Endothelial cell of umbilical vein (primary cell): ENCODE data around the gene ZNF652. TPM values are rescaled to one million over a fixed set of nuclear protein-coding genes. Genes with fewer than 3 reads are reported as not detected.

Experiments
- BruUV-seq: library from RNA; stranded (reverse); fragments of 400-500 nt; replicated peaks from 2 replicates; lab custom pipeline; 2021; lab: Mats Ljungman, UMichigan
- CTCF ChIA-PET: fragments of 300-600, 350-600 bp; sonication (Branson Sonifier 250); formaldehyde crosslinking; loops from one replicate; lab custom pipeline; 2021; ENCODE audit warnings: antibody characterized with exemption, inconsistent platforms; lab: Charles Lee
- POLR2A ChIA-PET: fragments of 300-600, 350-600 bp; sonication (Branson Sonifier 250); formaldehyde crosslinking; loops from one replicate; lab custom pipeline; 2021; ENCODE audit warnings: antibody characterized with exemption, inconsistent platforms; lab: Charles Lee
- DNase-seq: peaks from one replicate; pipeline ENCODE4 v3.0.0-alpha.2; 2011; ENCODE audit warnings: low read depth, low spot score
- FAIRE-seq: peaks from 2 replicates; lab custom pipeline; 2011; peaks lifted over from hg19 to GRCh38; lab: Jason Lieb, UNC
- H2AFZ ChIP-seq: 2 replicates; pipeline ENCODE4 v1.6.0; 2012; ENCODE audit warnings: low read depth, low read length, control low read depth, inconsistent platforms
- H3K27ac ChIP-seq: 2 replicates; pipeline ENCODE4 v1.5.1; 2011; ENCODE audit warnings: low read depth, mild to moderate bottlenecking, control low read depth, low read length, moderate library complexity; ENCODE audit not compliant: insufficient read depth
- H3K27me3 ChIP-seq, 2 experiments: 2 replicates each; pipeline versions ENCODE4 v1.6.0 to v1.6.1; 2011; ENCODE audit warnings: low read length in 2 of 2, mixed read lengths in 1 of 2; ENCODE audit not compliant: control insufficient read depth in 2 of 2, insufficient read depth in 2 of 2
- H3K36me3 ChIP-seq, 2 experiments: 2 replicates in 1 of 2; 3 replicates in 1 of 2; pipeline ENCODE4 v1.5.1; 2011; ENCODE audit warnings: low read length in 2 of 2, mild to moderate bottlenecking in 1 of 2, moderate library complexity in 1 of 2; ENCODE audit not compliant: control insufficient read depth in 2 of 2, insufficient read depth in 2 of 2; ENCODE audit errors: extremely low read depth in 1 of 2
- H3K4me1 ChIP-seq: 3 replicates; pipeline ENCODE4 v1.5.1; 2011; ENCODE audit warnings: mild to moderate bottlenecking, low read length; ENCODE audit not compliant: control insufficient read depth, insufficient read depth; ENCODE audit errors: extremely low read depth
- H3K4me2 ChIP-seq: 2 replicates; pipeline ENCODE4 v1.6.1; 2011; ENCODE audit warnings: low read length, control low read depth, mixed read lengths; ENCODE audit not compliant: insufficient read depth
- H3K4me3 ChIP-seq, 3 experiments: fragments of 200-600 bp in 1 of 3; sonication (generic), shearing (Covaris generic) in 1 of 3; replicated peaks in 1 of 3; 2 replicates each; pipeline ENCODE4 v1.5.1; 2011 to 2016; ENCODE audit warnings: control low read depth in 3 of 3, low read length in 3 of 3, mild to moderate bottlenecking in 2 of 3, inconsistent platforms in 1 of 3, low read depth in 1 of 3, moderate library complexity in 1 of 3; ENCODE audit not compliant: insufficient read depth in 1 of 3
- H3K79me2 ChIP-seq: 2 replicates; pipeline ENCODE4 v1.6.0; 2012; ENCODE audit warnings: low read length, inconsistent platforms; ENCODE audit not compliant: control insufficient read depth, insufficient read depth
- H3K9ac ChIP-seq: replicated peaks from 2 replicates; pipeline ENCODE3; 2011; ENCODE audit warnings: low read length, control low read depth; ENCODE audit not compliant: insufficient read depth; ENCODE audit errors: extremely low read depth
- H3K9me1 ChIP-seq: replicated peaks from 3 replicates; pipeline ENCODE4 v1.6.0; 2011; ENCODE audit warnings: mild to moderate bottlenecking, low read length; ENCODE audit not compliant: control insufficient read depth, insufficient read depth; ENCODE audit errors: extremely low read depth
- H3K9me3 ChIP-seq: replicated peaks from 2 replicates; pipeline ENCODE4 v1.5.1; 2012; ENCODE audit warnings: low read length, inconsistent platforms; ENCODE audit not compliant: control insufficient read depth, insufficient read depth
- H4K20me1 ChIP-seq: replicated peaks from 2 replicates; pipeline ENCODE3; 2011; ENCODE audit warnings: mild to moderate bottlenecking, low read length; ENCODE audit not compliant: control insufficient read depth, insufficient read depth; ENCODE audit errors: extremely low read depth
- EZH2 ChIP-seq: IDR thresholded peaks from 2 replicates; pipeline ENCODE4 v1.6.1; 2012; ENCODE audit warnings: borderline replicate concordance, low read depth, mild to moderate bottlenecking, moderate library complexity, low read length, inconsistent platforms; ENCODE audit not compliant: severe bottlenecking
- FOS ChIP-seq: IDR thresholded peaks from 2 replicates; pipeline ENCODE4 v1.6.1; 2011; ENCODE audit warnings: mild to moderate bottlenecking, low read length, moderate library complexity, borderline replicate concordance; ENCODE audit not compliant: insufficient read depth
- GATA2 ChIP-seq: IDR thresholded peaks from 2 replicates; pipeline ENCODE4 v1.7.0; 2011; ENCODE audit warnings: low read depth, mild to moderate bottlenecking, moderate library complexity, mixed read lengths, low read length; ENCODE audit not compliant: insufficient read length, insufficient read depth
- JUN ChIP-seq: IDR thresholded peaks from 2 replicates; pipeline ENCODE4 v1.6.1; 2011; ENCODE audit warnings: borderline replicate concordance, low read depth; ENCODE audit not compliant: insufficient read length, insufficient read depth
- MYC ChIP-seq: IDR thresholded peaks from one replicate; pipeline ENCODE4 v1.6.1; 2011; ENCODE audit warnings: mild to moderate bottlenecking, low read depth, low read length
- POLR2A ChIP-seq: IDR thresholded peaks from 2 replicates; pipeline ENCODE4 v1.6.1; 2012; ENCODE audit warnings: low read depth, mild to moderate bottlenecking, control low read depth, low read length
- POLR2AphosphoS5 ChIP-seq: IDR thresholded peaks from 2 replicates; pipeline ENCODE4 v1.6.1; 2012; ENCODE audit warnings: low read depth, mild to moderate bottlenecking, control low read depth, low read length, moderate library complexity; ENCODE audit not compliant: insufficient read depth
- dilution Hi-C: fragments of 300-500 bp; cut with MboI; formaldehyde crosslinking; loops from one replicate; pipeline ENCODE4 v1.15.0; 2019; ENCODE audit warnings: low sequenced_read_pairs; ENCODE audit not compliant: extremely low pct_ligation_motif_present
- intact Hi-C: fragments of 100-400 bp; cut with micrococcal nuclease; formaldehyde crosslinking; loops from one replicate; pipeline ENCODE4 v1.10.0; 2022
- polyA plus RNA-seq, 4 experiments: library from polyadenylated mRNA; depleted of rRNA in 3 of 4; stranded (reverse) in 3 of 4; unstranded in 1 of 4; fragments of >200 nt; gene quantifications; 2 replicates each; pipeline versions ENCODE4 v1.2.1 to v1.2.3, GENCODE V29; 2011 to 2012; ENCODE audit warnings: missing spikeins in 1 of 4
- total RNA-seq: library from RNA; stranded (reverse); gene quantifications from 2 replicates; pipeline ENCODE4 v1.2.3, GENCODE V29; 2021
- TF ChIP-seq, protein P1 (sequence below), 2 donors: IDR thresholded peaks; 1 replicate in 1 of 2; 2 replicates in 1 of 2; pipeline ENCODE4 v1.5.1; 2011; ENCODE audit warnings: low read length in 2 of 2, mild to moderate bottlenecking in 2 of 2, moderate library complexity in 2 of 2, control low read depth in 1 of 2, inconsistent platforms in 1 of 2, low read depth in 1 of 2; ENCODE audit not compliant: insufficient read depth in 1 of 2; ENCODE audit errors: extremely low read depth in 1 of 2
- TF ChIP-seq, protein P2 (sequence below): IDR thresholded peaks from 2 replicates; pipeline ENCODE4 v1.6.1; 2011; ENCODE audit not compliant: insufficient read depth, insufficient read length

Gene ZNF652
- total and polyA plus RNA-seq, 2 donors (not counting 3 experiments of a cell fraction or from before 2014, with no cell fraction given): 6.1 to 18.6 TPM

DNA sequence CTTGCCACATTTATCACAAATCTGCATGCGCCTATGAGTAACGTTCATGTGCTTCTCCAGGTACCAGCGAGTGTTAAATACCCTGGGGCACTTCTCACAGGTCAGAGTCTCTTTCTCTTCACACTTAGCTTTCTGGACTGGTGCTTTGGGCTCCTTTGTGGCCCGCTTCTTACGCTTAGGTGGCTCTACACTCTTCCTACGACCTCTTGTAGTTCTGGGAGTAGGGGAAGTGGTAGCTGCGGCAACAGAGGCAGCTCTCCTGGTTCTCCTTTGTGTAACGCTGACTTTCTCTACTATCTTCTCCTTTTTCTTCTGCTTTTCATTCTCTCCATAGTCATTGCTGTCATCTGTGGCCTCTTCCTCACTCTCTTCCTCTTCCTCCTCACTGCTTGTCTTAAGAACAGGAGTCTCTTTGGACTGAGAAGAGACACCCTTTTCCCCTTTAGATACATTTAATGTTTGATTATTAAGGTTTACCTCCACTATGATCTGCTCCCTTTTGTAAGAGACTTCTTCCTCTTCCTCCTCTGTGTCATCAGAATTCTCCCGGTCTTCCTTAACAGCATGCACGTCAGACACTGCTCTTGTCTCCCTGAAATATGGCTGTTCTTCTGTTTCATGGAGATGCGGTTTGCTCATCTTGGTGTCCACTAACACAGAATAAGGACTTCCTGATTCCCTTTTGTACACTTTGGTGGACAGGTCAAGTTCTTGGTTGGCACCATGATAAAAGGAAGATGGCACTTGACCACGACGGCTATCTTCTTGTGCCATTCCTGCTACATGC lies 45.0 kb downstream of the ZNF652 start:
- H3K79me2 ChIP-seq: peaks cover 5% of the 10 kb centered on the region
- no peak overlapping the region for H2AFZ ChIP-seq
- no peak overlapping the region for H3K4me2 ChIP-seq
- TF ChIP-seq MYC (no peak), FOS (no peak), POLR2A (no peak), GATA2 (no peak), JUN (no peak), POLR2AphosphoS5 (no peak), EZH2 (no peak)
- TF ChIP-seq, protein P1, sequence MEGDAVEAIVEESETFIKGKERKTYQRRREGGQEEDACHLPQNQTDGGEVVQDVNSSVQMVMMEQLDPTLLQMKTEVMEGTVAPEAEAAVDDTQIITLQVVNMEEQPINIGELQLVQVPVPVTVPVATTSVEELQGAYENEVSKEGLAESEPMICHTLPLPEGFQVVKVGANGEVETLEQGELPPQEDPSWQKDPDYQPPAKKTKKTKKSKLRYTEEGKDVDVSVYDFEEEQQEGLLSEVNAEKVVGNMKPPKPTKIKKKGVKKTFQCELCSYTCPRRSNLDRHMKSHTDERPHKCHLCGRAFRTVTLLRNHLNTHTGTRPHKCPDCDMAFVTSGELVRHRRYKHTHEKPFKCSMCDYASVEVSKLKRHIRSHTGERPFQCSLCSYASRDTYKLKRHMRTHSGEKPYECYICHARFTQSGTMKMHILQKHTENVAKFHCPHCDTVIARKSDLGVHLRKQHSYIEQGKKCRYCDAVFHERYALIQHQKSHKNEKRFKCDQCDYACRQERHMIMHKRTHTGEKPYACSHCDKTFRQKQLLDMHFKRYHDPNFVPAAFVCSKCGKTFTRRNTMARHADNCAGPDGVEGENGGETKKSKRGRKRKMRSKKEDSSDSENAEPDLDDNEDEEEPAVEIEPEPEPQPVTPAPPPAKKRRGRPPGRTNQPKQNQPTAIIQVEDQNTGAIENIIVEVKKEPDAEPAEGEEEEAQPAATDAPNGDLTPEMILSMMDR (IDR thresholded peaks at IDR 0.05; ENCODE audit: extremely low read depth in 1 of 2, insufficient read depth in 1 of 2, low read depth in 1 of 2, low read length in 2 of 2): no peak
- TF ChIP-seq, protein P2, sequence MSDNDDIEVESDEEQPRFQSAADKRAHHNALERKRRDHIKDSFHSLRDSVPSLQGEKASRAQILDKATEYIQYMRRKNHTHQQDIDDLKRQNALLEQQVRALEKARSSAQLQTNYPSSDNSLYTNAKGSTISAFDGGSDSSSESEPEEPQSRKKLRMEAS: no peak
- dilution Hi-C loops (no loop called here), intact Hi-C loops (no loop called here)
- H3K36me3 ChIP-seq: no peaks in the 10 kb centered on the region
- CTCF ChIA-PET: interaction anchor here (1.2 to 3.7 kb wide), 6 partner anchors 17 to 79 kb away, joined by 3 to 79 read pairs (median 13); no protein-coding TSS in a partner anchor
- H3K9ac ChIP-seq: no peak overlapping the region
- no peaks in the 10 kb centered on the region for H3K9me3 ChIP-seq
- POLR2A ChIA-PET: no interaction called here
- H3K4me3 ChIP-seq: no peak overlapping the region
- peaks cover 11% of the 10 kb centered on the region for H3K4me1 ChIP-seq
- no peaks in the 10 kb centered on the region for H4K20me1 ChIP-seq
- no peaks in the 10 kb centered on the region for H3K9me1 ChIP-seq
- FAIRE-seq (no peak), DNase-seq (no peak)
- BruUV-seq: no TSS peak
- H3K27ac ChIP-seq: no peak overlapping the region
- no peaks in the 10 kb centered on the region for H3K27me3 ChIP-seq
